Ureter (tissue), 1 donor: Measurements from ENCODE around the gene HDAC9. TPM values are rescaled to one million over a fixed set of nuclear protein-coding genes. Genes with fewer than 3 reads are reported as not detected.

Experiments used
- DNase-seq: peaks from one replicate; pipeline ENCODE4 v3.0.0-alpha.2; 2020; ENCODE audit warnings: low spot score
- total RNA-seq: library from RNA; stranded (reverse); gene quantifications from one replicate; pipeline ENCODE4 v1.2.4, GENCODE V29; 2023
- donor health status: DM: yes; HTN: yes; CAD: no.

Gene HDAC9
- total RNA-seq, 1 donor from 2014 or later = 20.0 TPM

- no peak for DNase-seq
Measured at GRCh38 chr7:18524248-18524647, 28.7 kb downstream of the HDAC9 start.

- no peak for DNase-seq
Measured at GRCh38 chr7:18526368-18526878, 30.9 kb downstream of the HDAC9 start.

- DNase-seq = no peak
Measured at GRCh38 chr7:18529239-18529638, 33.7 kb downstream of the HDAC9 start.

- no peak for DNase-seq
Measured at GRCh38 chr7:18530224-18531179, 35.0 kb downstream of the HDAC9 start.

- no peak for DNase-seq
Measured at GRCh38 chr7:18531539-18531938, 36.0 kb downstream of the HDAC9 start.

- no peak for DNase-seq
Measured at GRCh38 chr7:18532813-18533212, 37.3 kb downstream of the HDAC9 start.

GRCh38 chr7:18534481-18534880 lies 38.9 kb downstream of the HDAC9 start:
- no peak for DNase-seq

GRCh38 chr7:18535810-18536415 lies 40.4 kb downstream of the HDAC9 start:
- no peak for DNase-seq

GRCh38 chr7:18536486-18536885 lies 40.9 kb downstream of the HDAC9 start:
- DNase-seq = no peak

GRCh38 chr7:18538554-18539250 lies 43.2 kb downstream of the HDAC9 start:
- no peak for DNase-seq

- no peak for DNase-seq
Measured at GRCh38 chr7:18540396-18540795, 44.8 kb downstream of the HDAC9 start.

- DNase-seq = peak; percentile 48
Measured at GRCh38 chr7:18541181-18541870, 45.8 kb downstream of the HDAC9 start.

GRCh38 chr7:18541871-18542212 lies 46.3 kb downstream of the HDAC9 start:
- DNase-seq = no peak

- DNase-seq = no peak
Measured at GRCh38 chr7:18546576-18546975, 51.0 kb downstream of the HDAC9 start.

- no peak for DNase-seq
Measured at GRCh38 chr7:18547509-18548187, 52.1 kb downstream of the HDAC9 start.

GRCh38 chr7:18548534-18548933 lies 53.0 kb downstream of the HDAC9 start:
- no peak for DNase-seq

GRCh38 chr7:18550574-18550973 lies 55.0 kb downstream of the HDAC9 start:
- no peak for DNase-seq

GRCh38 chr7:18552316-18552916 lies 56.9 kb downstream of the HDAC9 start:
- DNase-seq = no peak

- no peak for DNase-seq
Measured at GRCh38 chr7:18552943-18553604, 57.5 kb downstream of the HDAC9 start.

GRCh38 chr7:18553605-18554003 lies 58.1 kb downstream of the HDAC9 start:
- no peak for DNase-seq
